HEK293T (cell line): ENCODE measurements around the gene ALDH18A1.

Experiments used
- CTCF ChIA-PET: fragments of 350-600 bp; formaldehyde crosslinking; extraction: SDS; loops from one replicate; lab custom pipeline; 2021; ENCODE audit warnings: antibody characterized with exemption, inconsistent platforms; lab: Yijun Ruan, JAX
- POLR2A ChIA-PET: fragments of 350-600 bp; formaldehyde crosslinking; extraction: SDS; loops from one replicate; lab custom pipeline; 2020; ENCODE audit warnings: antibody characterized with exemption, inconsistent platforms; lab: Yijun Ruan, JAX
- DNase-seq: peaks from one replicate; pipeline ENCODE4 v3.0.0; 2012; ENCODE audit warnings: mixed read lengths; ENCODE audit errors: extremely low spot score
- ARNT ChIP-seq: fragments of 450-650 bp; IDR thresholded peaks from 2 replicates; pipeline ENCODE4 v1.6.1; 2017; ENCODE audit warnings: mild to moderate bottlenecking
- BHLHE40 ChIP-seq: fragments of 450-650 bp; IDR thresholded peaks from 2 replicates; pipeline ENCODE4 v1.6.1; 2016; ENCODE audit warnings: mild to moderate bottlenecking, moderate library complexity, borderline replicate concordance
- CTBP1 ChIP-seq: fragments of 450-650 bp; IDR thresholded peaks from 2 replicates; pipeline ENCODE4 v1.6.1; 2016; ENCODE audit warnings: borderline replicate concordance
- ELF4 ChIP-seq: fragments of 450-650 bp; IDR thresholded peaks from 2 replicates; pipeline ENCODE4 v1.6.1; 2017; ENCODE audit warnings: antibody characterized with exemption
- FOXA1 ChIP-seq: fragments of 450-650 bp; IDR thresholded peaks from 2 replicates; pipeline ENCODE4 v1.6.1; 2016; ENCODE audit warnings: mild to moderate bottlenecking
- FOXK2 ChIP-seq: fragments of 450-650 bp; IDR thresholded peaks from 2 replicates; pipeline ENCODE4 v1.6.1; 2016; ENCODE audit warnings: mild to moderate bottlenecking
- FOXM1 ChIP-seq: fragments of 450-650 bp; IDR thresholded peaks from 2 replicates; pipeline ENCODE4 v1.6.1; 2017; ENCODE audit warnings: mild to moderate bottlenecking, borderline replicate concordance
- HDGF ChIP-seq: fragments of 450-650 bp; IDR thresholded peaks from 2 replicates; pipeline ENCODE4 v1.6.1; 2017; ENCODE audit warnings: antibody characterized with exemption, borderline replicate concordance
- L3MBTL2 ChIP-seq: fragments of 450-650 bp; conservative IDR thresholded peaks from 2 replicates; pipeline ENCODE4 v1.6.1; 2016; ENCODE audit warnings: mild to moderate bottlenecking
- LEF1 ChIP-seq: fragments of 450-650 bp; IDR thresholded peaks from 2 replicates; pipeline ENCODE4 v1.6.1; 2017; ENCODE audit warnings: mild to moderate bottlenecking, borderline replicate concordance
- NFRKB ChIP-seq: fragments of 450-650 bp; IDR thresholded peaks from 2 replicates; pipeline ENCODE4 v1.6.1; 2016; ENCODE audit warnings: mild to moderate bottlenecking, moderate library complexity
- SP1 ChIP-seq: fragments of 450-650 bp; IDR thresholded peaks from 2 replicates; pipeline ENCODE4 v1.6.1; 2017
- SUZ12 ChIP-seq: fragments of 450-650 bp; IDR thresholded peaks from 2 replicates; pipeline ENCODE4 v1.6.1; 2016; ENCODE audit warnings: mild to moderate bottlenecking
- TARDBP ChIP-seq: fragments of 450-650 bp; IDR thresholded peaks from 2 replicates; pipeline ENCODE4 v1.6.1; 2016
- ZNF384 ChIP-seq: fragments of 450-650 bp; IDR thresholded peaks from 2 replicates; pipeline ENCODE4 v1.6.1; 2016
- TF ChIP-seq, protein P1 (sequence below): fragments of 450-650 bp; IDR thresholded peaks from 2 replicates; pipeline ENCODE4 v1.6.1; 2016

The ALDH18A1 gene

DNA sequence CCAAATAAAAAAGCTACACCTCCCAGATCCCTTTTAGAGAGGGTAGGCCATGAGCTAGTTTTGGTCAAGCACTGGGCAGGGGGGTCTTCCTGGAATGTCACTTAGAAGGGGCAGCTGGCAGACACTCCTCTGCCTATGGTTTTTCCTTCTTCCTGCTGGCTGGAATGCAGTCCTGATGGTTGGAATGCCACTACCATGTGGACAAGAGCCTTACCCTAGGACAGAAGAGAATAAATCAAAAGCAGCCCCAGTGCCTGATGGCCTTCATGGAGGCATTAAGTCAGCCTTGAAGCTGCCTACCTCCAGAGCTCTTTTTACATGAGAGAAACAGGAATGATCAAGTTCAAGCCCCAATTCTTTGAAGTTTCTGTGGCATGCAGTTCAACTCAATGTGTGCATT lies 51.9 kb downstream of the ALDH18A1 start:
- ChIA-PET CTCF (interaction anchor here (2.4 to 5.9 kb wide), 2 partner anchors 174 to 229 kb away, joined by 16 to 68 read pairs; no protein-coding TSS in a partner anchor), POLR2A (interaction anchor here (0.6 kb wide), 1 partner anchor 12 kb away, joined by 3 read pairs; no protein-coding TSS in a partner anchor)
- no peak for TF ChIP-seq FOXA1
- no peak for TF ChIP-seq HDGF
- TF ChIP-seq, protein P1, sequence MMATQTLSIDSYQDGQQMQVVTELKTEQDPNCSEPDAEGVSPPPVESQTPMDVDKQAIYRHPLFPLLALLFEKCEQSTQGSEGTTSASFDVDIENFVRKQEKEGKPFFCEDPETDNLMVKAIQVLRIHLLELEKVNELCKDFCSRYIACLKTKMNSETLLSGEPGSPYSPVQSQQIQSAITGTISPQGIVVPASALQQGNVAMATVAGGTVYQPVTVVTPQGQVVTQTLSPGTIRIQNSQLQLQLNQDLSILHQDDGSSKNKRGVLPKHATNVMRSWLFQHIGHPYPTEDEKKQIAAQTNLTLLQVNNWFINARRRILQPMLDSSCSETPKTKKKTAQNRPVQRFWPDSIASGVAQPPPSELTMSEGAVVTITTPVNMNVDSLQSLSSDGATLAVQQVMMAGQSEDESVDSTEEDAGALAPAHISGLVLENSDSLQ: no peak
- no peak for TF ChIP-seq NFRKB
- TF ChIP-seq ELF4: no peak
- no peak for TF ChIP-seq L3MBTL2
- no peak for TF ChIP-seq TARDBP
- TF ChIP-seq ZNF384: no peak
- no peak for DNase-seq

DNA sequence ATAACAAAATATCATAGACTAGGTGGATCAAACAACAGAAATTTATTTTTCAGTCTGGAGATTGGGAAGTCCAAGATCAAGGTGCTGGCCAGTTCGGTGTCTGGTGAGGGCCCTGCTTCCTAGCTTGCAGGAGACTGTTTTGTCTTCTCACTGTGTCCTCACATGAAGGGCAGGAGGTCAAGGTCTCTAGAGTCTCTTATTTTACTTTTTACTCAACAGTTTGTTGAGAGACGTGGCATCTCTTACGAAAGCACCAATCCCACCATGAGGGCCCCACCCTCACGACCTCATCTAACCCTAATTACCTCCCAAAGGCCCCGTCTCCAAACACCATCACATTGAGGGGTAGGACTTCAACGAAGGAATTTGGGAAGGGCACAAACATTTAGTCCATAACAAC lies 54.1 kb downstream of the ALDH18A1 start:
- CTCF ChIA-PET: interaction anchor here (1.1 to 5.9 kb wide), 3 partner anchors 124 to 227 kb away, joined by 3 to 68 read pairs (median 14); no protein-coding TSS in a partner anchor
- POLR2A ChIA-PET: no interaction called here
- no peak for DNase-seq
- no peak for TF ChIP-seq HDGF
- TF ChIP-seq TARDBP: no peak
- no peak for TF ChIP-seq L3MBTL2
- no peak for TF ChIP-seq NFRKB
- no peak for TF ChIP-seq ZNF384
- TF ChIP-seq ELF4: no peak
- TF ChIP-seq LEF1: no peak
- no peak for TF ChIP-seq FOXA1
- TF ChIP-seq FOXM1: no peak
- no peak for TF ChIP-seq BHLHE40
- no peak for TF ChIP-seq FOXK2
- no peak for TF ChIP-seq ARNT
- TF ChIP-seq, protein P1: no peak
- no peak for TF ChIP-seq SUZ12
- no peak for TF ChIP-seq CTBP1
- TF ChIP-seq SP1: no peak

DNA sequence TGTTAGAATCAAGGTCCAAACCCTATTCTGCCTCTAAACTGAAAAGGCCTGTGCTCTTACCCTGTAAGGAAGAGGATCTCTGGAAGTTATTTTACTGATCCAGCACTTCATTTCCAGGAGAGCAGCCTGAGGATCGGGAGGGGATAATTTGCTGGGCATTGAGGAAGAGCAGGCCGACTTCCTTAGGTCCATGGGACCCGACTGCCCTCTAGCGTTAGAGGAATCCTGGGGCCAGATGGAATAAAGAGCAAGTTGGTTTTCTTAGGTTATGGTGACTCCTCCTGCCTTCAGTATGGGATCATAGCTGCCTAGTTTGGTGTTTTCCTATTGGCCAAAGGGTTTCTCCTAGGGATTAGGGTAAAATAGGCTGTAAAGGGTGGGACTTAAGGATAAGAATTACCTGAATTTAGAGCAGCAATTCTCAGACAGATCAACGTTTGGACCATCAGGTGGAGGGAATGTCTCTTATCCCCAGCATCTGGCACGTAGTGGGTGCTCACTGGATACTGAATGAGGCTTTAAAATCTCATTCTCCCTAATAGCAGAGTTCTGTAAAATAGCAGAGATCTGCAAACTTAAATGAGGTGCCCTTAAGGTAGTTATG lies 55.3 kb downstream of the ALDH18A1 start:
- peak; percentile 90 for DNase-seq
- ChIA-PET POLR2A (no interaction called here), CTCF (interaction anchor here (0.6 to 5.9 kb wide), 10 partner anchors 22 to 1084 kb away, joined by 3 to 68 read pairs (median 3); no protein-coding TSS in a partner anchor)
- TF ChIP-seq L3MBTL2: no peak
- TF ChIP-seq SP1: no peak
- TF ChIP-seq FOXA1: no peak
- TF ChIP-seq ARNT: no peak
- no peak for TF ChIP-seq FOXK2

DNA sequence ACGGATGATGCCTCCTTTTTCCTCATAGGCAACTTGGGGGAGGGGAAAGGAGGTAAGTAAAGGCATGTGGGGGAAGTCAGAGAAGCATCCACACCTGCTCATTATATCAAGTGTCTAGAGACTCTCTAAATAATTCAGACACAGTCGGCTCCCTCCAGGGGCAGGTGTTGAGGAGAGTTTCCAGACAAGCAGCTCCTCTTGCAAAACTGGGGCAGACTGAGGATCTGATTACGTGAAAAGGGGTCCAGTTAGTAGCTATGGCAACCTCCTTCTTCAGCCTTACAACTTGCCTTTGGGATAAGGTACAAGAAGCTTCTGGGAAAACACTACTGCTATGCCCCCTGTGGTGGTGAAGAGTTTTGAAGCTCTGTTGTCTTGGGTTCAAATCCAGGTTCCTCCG lies 56.4 kb downstream of the ALDH18A1 start:
- CTCF ChIA-PET: interaction anchor here (0.7 to 5.9 kb wide), 4 partner anchors 36 to 224 kb away, joined by 3 to 68 read pairs (median 6); no protein-coding TSS in a partner anchor
- DNase-seq: no peak
- POLR2A ChIA-PET: no interaction called here
- TF ChIP-seq ZNF384 (no peak), SP1 (no peak), SUZ12 (no peak), TARDBP (no peak), FOXA1 (no peak), L3MBTL2 (no peak), HDGF (no peak), FOXM1 (no peak), BHLHE40 (no peak), CTBP1 (no peak), LEF1 (no peak), NFRKB (no peak), ARNT (no peak), FOXK2 (no peak)
- TF ChIP-seq, protein P1: no peak

- CTCF ChIA-PET: interaction anchor here (1.1 to 1.5 kb wide), 3 partner anchors 51 to 223 kb away, joined by 4 to 10 read pairs (median 7); no protein-coding TSS in a partner anchor
- TF ChIP-seq ZNF384 (no peak), NFRKB (no peak), L3MBTL2 (no peak), TARDBP (no peak)
- no peak for DNase-seq
- POLR2A ChIA-PET: no interaction called here
Observed at GRCh38 chr10:95597788-95598187, 58.7 kb downstream of the ALDH18A1 start.

- ChIA-PET CTCF (interaction anchor here (1.3 kb wide), 1 partner anchor 214 kb away, joined by 3 read pairs; no protein-coding TSS in a partner anchor), POLR2A (no interaction called here)
- no peak for TF ChIP-seq FOXM1
- TF ChIP-seq NFRKB: no peak
- TF ChIP-seq ELF4: no peak
- no peak for TF ChIP-seq SP1
- TF ChIP-seq CTBP1: no peak
- TF ChIP-seq BHLHE40: no peak
- TF ChIP-seq FOXK2: no peak
- TF ChIP-seq, protein P1: no peak
- no peak for TF ChIP-seq TARDBP
- TF ChIP-seq ZNF384: no peak
- TF ChIP-seq HDGF: no peak
- TF ChIP-seq ARNT: no peak
- DNase-seq: no peak
Observed at GRCh38 chr10:95588025-95588424, 68.5 kb downstream of the ALDH18A1 start.
